HL-60 (cell line): ENCODE data around the gene HYPK. TPM values are rescaled to one million over a fixed set of nuclear protein-coding genes. Genes with fewer than 3 reads are reported as not detected.

Experiments
- DNase-seq, 2 experiments: peaks; one replicate each; pipeline ENCODE4 v3.0.0-alpha.2; 2010 to 2020; ENCODE audit warnings: low read depth in 1 of 2, low spot score in 1 of 2
- H3K27ac ChIP-seq: fragments of 250-450 bp; sonication (Bioruptor Pico); replicated peaks from 2 replicates; pipeline ENCODE4 v1.5.1; 2020; ENCODE audit warnings: mild to moderate bottlenecking, moderate library complexity
- H3K27me3 ChIP-seq: fragments of 250-450 bp; sonication (Bioruptor Pico); 2 replicates; pipeline ENCODE4 v1.5.1; 2021; ENCODE audit warnings: mild to moderate bottlenecking, moderate library complexity; ENCODE audit not compliant: insufficient read depth, poor library complexity, severe bottlenecking
- H3K4me3 ChIP-seq: replicated peaks from 2 replicates; pipeline ENCODE4 v1.5.1; 2011; ENCODE audit warnings: mild to moderate bottlenecking, control low read depth, low read length; ENCODE audit not compliant: insufficient read depth
- GABPA ChIP-seq: IDR thresholded peaks from 2 replicates; pipeline ENCODE4 v1.6.1; 2012; ENCODE audit warnings: low read depth
- POLR2AphosphoS5 ChIP-seq: IDR thresholded peaks from 2 replicates; pipeline ENCODE4 v1.6.1; 2012; ENCODE audit warnings: low read depth
- SPI1 ChIP-seq: IDR thresholded peaks from 2 replicates; pipeline ENCODE4 v1.6.1; 2012; ENCODE audit warnings: low read depth, mild to moderate bottlenecking, borderline replicate concordance
- microRNA-seq: library from miRNA; unstranded; fragments of <30 nt; microRNA quantifications from one replicate; pipeline ENCODE4, GENCODE V29; 2018
- TF ChIP-seq, protein P1 (sequence below): IDR thresholded peaks from 2 replicates; pipeline ENCODE4 v1.6.1; 2012; ENCODE audit warnings: low read depth; ENCODE audit not compliant: insufficient replicate concordance
- TF ChIP-seq, protein P2 (sequence below): IDR thresholded peaks from one replicate; pipeline ENCODE4 v1.5.1; 2011; ENCODE audit warnings: low read length, control low read depth, inconsistent platforms; ENCODE audit not compliant: insufficient read depth

The HYPK gene

DNA sequence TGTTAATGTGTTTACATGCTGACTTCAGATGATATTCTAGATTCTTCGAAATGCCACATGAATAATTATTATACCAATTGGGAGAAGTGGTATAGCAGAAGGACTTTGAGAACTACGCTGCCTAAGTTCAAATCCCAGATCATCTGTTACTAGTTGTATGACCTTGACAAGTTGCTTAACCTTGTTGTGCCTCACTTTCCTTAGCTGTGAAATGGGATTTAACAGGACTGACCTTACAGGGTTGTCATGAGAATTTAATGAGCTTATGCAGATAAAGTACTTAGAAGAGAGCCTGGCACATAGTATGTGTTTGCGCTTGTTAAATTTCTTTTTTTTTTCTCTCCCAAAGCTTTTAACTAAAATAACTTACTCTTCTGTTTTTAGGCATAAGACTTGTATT is 50.9 kb downstream of the HYPK start:
- Histone ChIP-seq H3K4me3 (no peak overlapping the region), H3K27me3 (no peaks in the 10 kb centered on the region), H3K27ac (no peak overlapping the region)
- no peak for TF ChIP-seq GABPA
- TF ChIP-seq, protein P1, sequence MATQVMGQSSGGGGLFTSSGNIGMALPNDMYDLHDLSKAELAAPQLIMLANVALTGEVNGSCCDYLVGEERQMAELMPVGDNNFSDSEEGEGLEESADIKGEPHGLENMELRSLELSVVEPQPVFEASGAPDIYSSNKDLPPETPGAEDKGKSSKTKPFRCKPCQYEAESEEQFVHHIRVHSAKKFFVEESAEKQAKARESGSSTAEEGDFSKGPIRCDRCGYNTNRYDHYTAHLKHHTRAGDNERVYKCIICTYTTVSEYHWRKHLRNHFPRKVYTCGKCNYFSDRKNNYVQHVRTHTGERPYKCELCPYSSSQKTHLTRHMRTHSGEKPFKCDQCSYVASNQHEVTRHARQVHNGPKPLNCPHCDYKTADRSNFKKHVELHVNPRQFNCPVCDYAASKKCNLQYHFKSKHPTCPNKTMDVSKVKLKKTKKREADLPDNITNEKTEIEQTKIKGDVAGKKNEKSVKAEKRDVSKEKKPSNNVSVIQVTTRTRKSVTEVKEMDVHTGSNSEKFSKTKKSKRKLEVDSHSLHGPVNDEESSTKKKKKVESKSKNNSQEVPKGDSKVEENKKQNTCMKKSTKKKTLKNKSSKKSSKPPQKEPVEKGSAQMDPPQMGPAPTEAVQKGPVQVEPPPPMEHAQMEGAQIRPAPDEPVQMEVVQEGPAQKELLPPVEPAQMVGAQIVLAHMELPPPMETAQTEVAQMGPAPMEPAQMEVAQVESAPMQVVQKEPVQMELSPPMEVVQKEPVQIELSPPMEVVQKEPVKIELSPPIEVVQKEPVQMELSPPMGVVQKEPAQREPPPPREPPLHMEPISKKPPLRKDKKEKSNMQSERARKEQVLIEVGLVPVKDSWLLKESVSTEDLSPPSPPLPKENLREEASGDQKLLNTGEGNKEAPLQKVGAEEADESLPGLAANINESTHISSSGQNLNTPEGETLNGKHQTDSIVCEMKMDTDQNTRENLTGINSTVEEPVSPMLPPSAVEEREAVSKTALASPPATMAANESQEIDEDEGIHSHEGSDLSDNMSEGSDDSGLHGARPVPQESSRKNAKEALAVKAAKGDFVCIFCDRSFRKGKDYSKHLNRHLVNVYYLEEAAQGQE = no peak
- DNase-seq = no peak

DNA sequence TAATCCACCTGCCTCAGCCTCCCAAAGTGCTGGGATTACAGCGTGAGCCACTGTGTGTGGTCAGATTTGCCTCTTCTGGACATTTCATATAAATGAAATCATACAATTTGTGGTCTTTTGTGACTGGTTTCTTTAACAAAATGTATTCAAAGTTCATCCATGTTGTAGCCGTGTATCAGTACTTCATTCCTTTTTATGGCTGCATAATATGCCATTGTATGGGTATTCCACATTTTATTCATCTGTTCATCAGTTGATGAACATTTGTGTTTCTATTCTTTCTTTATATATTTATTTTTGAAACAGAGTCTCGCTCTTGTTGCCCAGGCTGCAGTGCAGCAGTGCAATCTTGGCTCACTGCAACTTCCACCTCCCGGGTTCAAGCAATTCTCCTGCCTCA is 52.2 kb downstream of the HYPK start:
- H3K27ac ChIP-seq = no peak overlapping the region
- DNase-seq = no peak
- no peaks in the 10 kb centered on the region for H3K27me3 ChIP-seq
- no peak overlapping the region for H3K4me3 ChIP-seq
- TF ChIP-seq GABPA = no peak
- TF ChIP-seq, protein P2, sequence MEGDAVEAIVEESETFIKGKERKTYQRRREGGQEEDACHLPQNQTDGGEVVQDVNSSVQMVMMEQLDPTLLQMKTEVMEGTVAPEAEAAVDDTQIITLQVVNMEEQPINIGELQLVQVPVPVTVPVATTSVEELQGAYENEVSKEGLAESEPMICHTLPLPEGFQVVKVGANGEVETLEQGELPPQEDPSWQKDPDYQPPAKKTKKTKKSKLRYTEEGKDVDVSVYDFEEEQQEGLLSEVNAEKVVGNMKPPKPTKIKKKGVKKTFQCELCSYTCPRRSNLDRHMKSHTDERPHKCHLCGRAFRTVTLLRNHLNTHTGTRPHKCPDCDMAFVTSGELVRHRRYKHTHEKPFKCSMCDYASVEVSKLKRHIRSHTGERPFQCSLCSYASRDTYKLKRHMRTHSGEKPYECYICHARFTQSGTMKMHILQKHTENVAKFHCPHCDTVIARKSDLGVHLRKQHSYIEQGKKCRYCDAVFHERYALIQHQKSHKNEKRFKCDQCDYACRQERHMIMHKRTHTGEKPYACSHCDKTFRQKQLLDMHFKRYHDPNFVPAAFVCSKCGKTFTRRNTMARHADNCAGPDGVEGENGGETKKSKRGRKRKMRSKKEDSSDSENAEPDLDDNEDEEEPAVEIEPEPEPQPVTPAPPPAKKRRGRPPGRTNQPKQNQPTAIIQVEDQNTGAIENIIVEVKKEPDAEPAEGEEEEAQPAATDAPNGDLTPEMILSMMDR = no peak
- TF ChIP-seq, protein P1 = no peak
- TF ChIP-seq SPI1 = no peak
- TF ChIP-seq POLR2AphosphoS5 = no peak

Small RNAs within 50 kb of the gene (microRNA-seq; reads per million reads assigned to microRNA genes)
- not detected for gene MIR1282
